Nephron progenitor cell (in vitro differentiated cells): ENCODE data around the gene LARGE1.
A peak's percentile ranks its signal among the peaks of the same experiment; 100 is the strongest.

ENCODE experiments used
- DNase-seq: peaks from one replicate; pipeline ENCODE4 v3.0.0; 2021
- H3K27ac Mint-ChIP-seq: 2 replicates; pipeline ENCODE4 v1.8.0; 2021; ENCODE audit warnings: mild to moderate bottlenecking, moderate library complexity, mixed read lengths
- H3K27me3 Mint-ChIP-seq: 2 replicates; pipeline ENCODE4 v1.8.0; 2021; ENCODE audit warnings: mild to moderate bottlenecking, low read depth, mixed read lengths; ENCODE audit not compliant: poor library complexity
- H3K36me3 Mint-ChIP-seq: 2 replicates; pipeline ENCODE4 v1.8.0; 2021; ENCODE audit warnings: low read depth, mixed read lengths
- H3K4me1 Mint-ChIP-seq: 2 replicates; pipeline ENCODE4 v1.8.0; 2021; ENCODE audit warnings: mixed read lengths
- H3K4me3 Mint-ChIP-seq: 2 replicates; pipeline ENCODE4 v1.8.0; 2021; ENCODE audit warnings: mild to moderate bottlenecking, moderate library complexity, mixed read lengths
- H3K9me3 Mint-ChIP-seq: 2 replicates; pipeline ENCODE4 v1.8.0; 2021; ENCODE audit warnings: mild to moderate bottlenecking, moderate library complexity, mixed read lengths
- TF ChIP-seq, protein P1 (sequence below): fragments of 200-600 bp; sonication (generic); IDR thresholded peaks from 2 replicates; pipeline ENCODE4 v1.5.0; 2021; ENCODE audit warnings: antibody characterized with exemption

The LARGE1 gene

DNA sequence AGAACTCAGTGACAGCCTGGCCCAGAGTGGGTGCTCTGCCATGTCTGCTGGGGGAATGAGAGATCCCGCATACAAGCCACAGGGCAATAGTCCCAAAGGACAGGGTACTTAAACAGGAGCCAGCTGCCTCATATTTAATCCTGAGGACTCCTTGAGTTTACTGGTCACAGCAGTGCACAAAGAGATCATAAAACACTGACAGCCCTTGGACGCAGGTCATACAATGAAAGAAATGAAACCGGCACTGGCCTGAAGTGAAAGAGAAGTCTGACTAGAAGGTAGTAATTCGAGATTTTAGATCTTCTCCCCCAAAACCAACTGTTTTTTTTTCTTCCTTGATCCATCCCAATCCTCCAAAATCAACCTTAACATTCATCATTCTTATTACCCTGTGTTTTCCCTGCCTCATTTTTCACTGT is 562.3 kb downstream of the LARGE1 start:
- H3K27me3 Mint-ChIP-seq, result no peaks in the 10 kb centered on the region
- TF ChIP-seq, protein P1, sequence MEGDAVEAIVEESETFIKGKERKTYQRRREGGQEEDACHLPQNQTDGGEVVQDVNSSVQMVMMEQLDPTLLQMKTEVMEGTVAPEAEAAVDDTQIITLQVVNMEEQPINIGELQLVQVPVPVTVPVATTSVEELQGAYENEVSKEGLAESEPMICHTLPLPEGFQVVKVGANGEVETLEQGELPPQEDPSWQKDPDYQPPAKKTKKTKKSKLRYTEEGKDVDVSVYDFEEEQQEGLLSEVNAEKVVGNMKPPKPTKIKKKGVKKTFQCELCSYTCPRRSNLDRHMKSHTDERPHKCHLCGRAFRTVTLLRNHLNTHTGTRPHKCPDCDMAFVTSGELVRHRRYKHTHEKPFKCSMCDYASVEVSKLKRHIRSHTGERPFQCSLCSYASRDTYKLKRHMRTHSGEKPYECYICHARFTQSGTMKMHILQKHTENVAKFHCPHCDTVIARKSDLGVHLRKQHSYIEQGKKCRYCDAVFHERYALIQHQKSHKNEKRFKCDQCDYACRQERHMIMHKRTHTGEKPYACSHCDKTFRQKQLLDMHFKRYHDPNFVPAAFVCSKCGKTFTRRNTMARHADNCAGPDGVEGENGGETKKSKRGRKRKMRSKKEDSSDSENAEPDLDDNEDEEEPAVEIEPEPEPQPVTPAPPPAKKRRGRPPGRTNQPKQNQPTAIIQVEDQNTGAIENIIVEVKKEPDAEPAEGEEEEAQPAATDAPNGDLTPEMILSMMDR, result no peak
- no peak for DNase-seq
- peak overlapping the region; percentile 14 for H3K27ac Mint-ChIP-seq
- no peak overlapping the region for H3K4me3 Mint-ChIP-seq
- H3K4me1 Mint-ChIP-seq, result peaks cover 9% of the 10 kb centered on the region
- H3K9me3 Mint-ChIP-seq, result peaks cover 4% of the 10 kb centered on the region
- peaks cover 28% of the 10 kb centered on the region for H3K36me3 Mint-ChIP-seq

DNA sequence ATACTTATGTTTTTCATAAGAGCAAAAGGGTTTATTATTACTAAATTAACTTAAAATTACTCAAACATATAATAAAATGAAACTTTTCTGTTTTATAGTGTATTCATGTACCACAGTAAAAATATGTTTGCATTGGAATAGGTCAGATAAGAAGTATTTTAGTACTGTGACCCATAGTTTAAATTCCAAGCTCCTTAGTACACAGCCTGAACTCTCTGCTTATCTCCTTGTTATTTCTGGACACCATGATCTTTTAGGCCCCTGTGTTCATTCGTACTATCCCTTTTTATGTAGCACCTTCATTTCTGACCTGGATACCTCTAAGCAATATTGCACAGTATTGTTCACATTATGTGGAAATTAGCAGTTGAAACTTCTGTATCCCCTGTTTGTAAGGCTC is 565.3 kb downstream of the LARGE1 start:
- no peak overlapping the region for H3K27ac Mint-ChIP-seq
- DNase-seq, result no peak
- peaks cover 11% of the 10 kb centered on the region for H3K9me3 Mint-ChIP-seq
- H3K4me3 Mint-ChIP-seq, result no peak overlapping the region
- H3K36me3 Mint-ChIP-seq, result peaks cover 23% of the 10 kb centered on the region
- peaks cover 19% of the 10 kb centered on the region for H3K4me1 Mint-ChIP-seq
- TF ChIP-seq, protein P1, result no peak
- H3K27me3 Mint-ChIP-seq, result no peaks in the 10 kb centered on the region

DNA sequence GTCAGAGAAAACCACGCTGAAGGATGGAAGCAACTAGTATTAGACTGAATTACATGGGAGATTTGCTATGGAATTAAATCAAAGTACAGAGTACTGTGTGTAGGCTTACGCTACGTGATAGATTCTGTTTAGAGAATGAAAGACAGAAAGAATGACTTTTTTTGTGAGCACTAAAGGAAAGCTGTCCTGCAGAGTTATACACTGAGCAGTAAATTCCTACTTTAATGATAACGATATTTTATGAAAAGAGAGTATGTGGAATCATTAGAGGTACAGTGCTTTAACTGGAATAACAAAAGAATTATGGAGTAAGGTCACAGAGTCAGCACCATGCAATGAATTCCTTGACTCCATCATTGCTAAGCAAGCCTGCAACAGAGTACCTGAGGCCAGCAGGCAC is 566.8 kb downstream of the LARGE1 start:
- no peak overlapping the region for H3K27ac Mint-ChIP-seq
- no peak overlapping the region for H3K4me3 Mint-ChIP-seq
- no peak for DNase-seq
- H3K27me3 Mint-ChIP-seq, result no peaks in the 10 kb centered on the region
- H3K9me3 Mint-ChIP-seq, result peaks cover 25% of the 10 kb centered on the region
- H3K4me1 Mint-ChIP-seq, result peaks cover 16% of the 10 kb centered on the region
- peaks cover 37% of the 10 kb centered on the region for H3K36me3 Mint-ChIP-seq
- TF ChIP-seq, protein P1, result no peak

DNA sequence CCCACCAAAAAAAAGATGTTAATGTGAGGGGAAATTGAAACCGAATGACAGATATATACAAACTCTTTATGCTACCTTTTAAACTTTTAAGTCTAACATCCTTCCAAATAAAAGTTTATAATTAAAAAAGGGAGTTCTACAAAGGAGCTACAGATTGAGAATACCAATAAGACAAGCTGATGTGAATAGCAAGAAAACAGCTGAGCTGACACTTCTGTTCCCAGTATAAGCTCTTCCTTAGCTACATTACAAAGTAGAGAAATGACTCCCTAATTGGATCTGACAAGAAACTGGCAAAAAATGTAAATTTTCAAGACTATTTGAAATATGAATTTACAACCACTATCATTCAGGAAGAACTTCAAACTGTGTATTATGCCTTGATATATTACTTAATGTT is 567.5 kb downstream of the LARGE1 start:
- no peak overlapping the region for H3K27ac Mint-ChIP-seq
- peaks cover 30% of the 10 kb centered on the region for H3K9me3 Mint-ChIP-seq
- TF ChIP-seq, protein P1, result no peak
- peaks cover 42% of the 10 kb centered on the region for H3K36me3 Mint-ChIP-seq
- peaks cover 10% of the 10 kb centered on the region for H3K4me1 Mint-ChIP-seq
- no peaks in the 10 kb centered on the region for H3K27me3 Mint-ChIP-seq
- H3K4me3 Mint-ChIP-seq, result no peak overlapping the region
- DNase-seq, result no peak

DNA sequence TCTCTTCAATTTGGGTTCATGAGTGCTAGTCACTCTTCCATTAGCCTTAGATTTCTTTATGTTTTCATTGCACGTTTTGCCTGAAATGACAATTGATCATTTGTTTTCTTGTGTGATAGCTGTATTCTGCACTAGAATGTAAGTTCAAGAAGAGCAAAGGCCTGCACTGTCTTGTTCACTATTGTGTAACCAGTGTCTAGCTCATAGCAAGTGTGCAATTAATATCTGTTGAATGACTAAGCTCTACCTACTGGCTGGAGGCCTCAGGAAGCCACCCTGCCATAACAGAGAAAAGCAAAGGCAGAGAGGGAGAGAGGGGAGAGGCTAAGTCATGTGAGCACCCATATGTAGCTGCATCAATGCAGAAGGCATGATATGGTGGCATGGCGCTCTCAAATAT is 569.3 kb downstream of the LARGE1 start:
- TF ChIP-seq, protein P1, result no peak
- Mint-ChIP-seq H3K27me3 (no peaks in the 10 kb centered on the region), H3K9me3 (peaks cover 35% of the 10 kb centered on the region), H3K27ac (no peak overlapping the region), H3K4me1 (peaks cover 11% of the 10 kb centered on the region), H3K4me3 (no peak overlapping the region), H3K36me3 (peaks cover 47% of the 10 kb centered on the region)
- DNase-seq, result no peak

DNA sequence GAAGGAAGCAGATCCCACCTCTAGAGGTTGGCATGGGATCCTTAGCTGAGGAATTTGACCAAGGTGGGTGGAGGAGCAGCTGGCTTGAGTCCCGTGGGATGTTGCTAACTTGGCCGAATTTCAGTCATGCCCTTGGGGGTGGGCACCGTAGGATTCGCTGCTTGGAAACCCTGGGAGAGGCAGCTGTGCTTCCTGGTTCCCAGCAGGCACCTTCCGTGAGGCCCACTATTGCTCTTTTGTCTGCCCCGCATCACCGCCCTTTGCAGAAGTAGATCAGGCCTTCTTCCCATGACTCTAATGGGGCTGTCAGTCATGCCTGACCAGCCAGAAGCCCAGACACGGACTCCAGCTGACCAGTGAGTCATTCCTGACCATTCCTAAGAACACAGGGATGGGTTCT is 569.8 kb downstream of the LARGE1 start:
- peak overlapping the region; percentile 34 for H3K27ac Mint-ChIP-seq
- no peaks in the 10 kb centered on the region for H3K27me3 Mint-ChIP-seq
- H3K9me3 Mint-ChIP-seq, result peaks cover 35% of the 10 kb centered on the region
- TF ChIP-seq, protein P1, result no peak
- no peak overlapping the region for H3K4me3 Mint-ChIP-seq
- H3K36me3 Mint-ChIP-seq, result peaks cover 47% of the 10 kb centered on the region
- peaks cover 15% of the 10 kb centered on the region for H3K4me1 Mint-ChIP-seq
- DNase-seq, result peak; percentile 15
